Spleen (tissue), 7 donors: ENCODE measurements around the gene ALDH1L1.

Experiments
- POLR2A ChIP-seq, 3 donors: fragments of 450-650 bp; IDR thresholded peaks; one replicate each; pipeline ENCODE4 v1.5.1; 2017; ENCODE audit warnings: antibody characterized with exemption in 3 of 3, mild to moderate bottlenecking in 1 of 3
- POLR2AphosphoS5 ChIP-seq, 3 donors: sonication (generic); formaldehyde crosslinking; IDR thresholded peaks; one replicate each; pipeline ENCODE4 v1.5.1; 2017; ENCODE audit warnings: antibody characterized with exemption in 3 of 3
- TF ChIP-seq, protein P1 (sequence below), 11 experiments: fragments of 200-600 bp in 7 of 11; fragments of 450-650 bp in 4 of 11; sonication (generic) in 4 of 11; IDR thresholded peaks in 8 of 11; conservative IDR thresholded peaks in 3 of 11; 1 replicate in 7 of 11; 2 replicates in 4 of 11; pipeline versions ENCODE4 v1.4.0 to v1.8.0; 2016 to 2021; ENCODE audit warnings: antibody characterized with exemption in 11 of 11, inconsistent platforms in 4 of 11, mild to moderate bottlenecking in 1 of 11
- donor health status: DM: no; HTN: no; CAD: no; lungs with moderate emphysema.
- donor health status: DM: no; HTN: no; CAD: no.
- donor health status: DM: no; HTN: no; CAD: no.

DNA sequence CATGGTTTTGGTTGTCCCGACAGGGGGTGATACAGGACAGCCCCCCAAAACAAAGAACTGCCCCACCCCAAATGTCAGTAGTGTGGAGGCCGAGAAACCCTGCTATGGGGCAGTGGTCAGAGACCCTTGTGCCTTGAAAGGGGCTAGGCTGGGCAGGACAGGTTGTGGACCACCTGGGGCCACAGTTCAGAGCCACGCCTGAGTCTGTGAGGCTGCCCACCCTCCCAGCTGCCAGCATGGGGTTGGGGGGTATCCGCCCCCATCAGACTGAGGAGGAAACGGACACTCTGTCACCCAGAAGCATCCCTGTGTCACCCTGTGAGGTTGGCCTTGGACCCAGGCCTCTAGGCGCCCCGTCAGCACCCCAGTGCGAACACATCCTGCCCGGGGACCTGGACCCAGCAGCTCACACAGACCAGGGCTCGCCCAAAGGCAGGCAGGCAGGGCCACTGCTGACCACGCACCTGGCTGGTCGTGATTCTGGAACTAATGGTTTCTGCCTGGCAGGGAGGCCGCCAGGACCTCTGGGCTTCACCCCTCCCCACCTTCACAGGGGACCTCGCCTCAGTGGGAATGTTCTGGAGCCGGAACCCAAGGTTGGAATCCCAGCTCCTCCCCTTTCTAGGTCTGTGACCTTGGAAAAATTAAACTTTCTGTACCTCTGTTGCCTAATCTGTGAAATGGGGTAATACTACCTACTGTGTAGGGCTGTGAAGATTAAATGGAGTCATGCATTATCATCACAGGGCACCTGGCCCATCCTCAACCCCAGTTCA is 97.8 kb downstream of the ALDH1L1 start:
- TF ChIP-seq, protein P1, sequence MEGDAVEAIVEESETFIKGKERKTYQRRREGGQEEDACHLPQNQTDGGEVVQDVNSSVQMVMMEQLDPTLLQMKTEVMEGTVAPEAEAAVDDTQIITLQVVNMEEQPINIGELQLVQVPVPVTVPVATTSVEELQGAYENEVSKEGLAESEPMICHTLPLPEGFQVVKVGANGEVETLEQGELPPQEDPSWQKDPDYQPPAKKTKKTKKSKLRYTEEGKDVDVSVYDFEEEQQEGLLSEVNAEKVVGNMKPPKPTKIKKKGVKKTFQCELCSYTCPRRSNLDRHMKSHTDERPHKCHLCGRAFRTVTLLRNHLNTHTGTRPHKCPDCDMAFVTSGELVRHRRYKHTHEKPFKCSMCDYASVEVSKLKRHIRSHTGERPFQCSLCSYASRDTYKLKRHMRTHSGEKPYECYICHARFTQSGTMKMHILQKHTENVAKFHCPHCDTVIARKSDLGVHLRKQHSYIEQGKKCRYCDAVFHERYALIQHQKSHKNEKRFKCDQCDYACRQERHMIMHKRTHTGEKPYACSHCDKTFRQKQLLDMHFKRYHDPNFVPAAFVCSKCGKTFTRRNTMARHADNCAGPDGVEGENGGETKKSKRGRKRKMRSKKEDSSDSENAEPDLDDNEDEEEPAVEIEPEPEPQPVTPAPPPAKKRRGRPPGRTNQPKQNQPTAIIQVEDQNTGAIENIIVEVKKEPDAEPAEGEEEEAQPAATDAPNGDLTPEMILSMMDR (IDR thresholded peaks at IDR 0.05 in 8 of 11, conservative IDR thresholded peaks at IDR 0.05 in 3 of 11), result no peak
- TF ChIP-seq POLR2AphosphoS5 (IDR thresholded peaks at IDR 0.05) (no peak), POLR2A (IDR thresholded peaks at IDR 0.05) (no peak)
